Measurements from ENCODE around the gene KCNC1.

KCNC1 gene

DNA sequence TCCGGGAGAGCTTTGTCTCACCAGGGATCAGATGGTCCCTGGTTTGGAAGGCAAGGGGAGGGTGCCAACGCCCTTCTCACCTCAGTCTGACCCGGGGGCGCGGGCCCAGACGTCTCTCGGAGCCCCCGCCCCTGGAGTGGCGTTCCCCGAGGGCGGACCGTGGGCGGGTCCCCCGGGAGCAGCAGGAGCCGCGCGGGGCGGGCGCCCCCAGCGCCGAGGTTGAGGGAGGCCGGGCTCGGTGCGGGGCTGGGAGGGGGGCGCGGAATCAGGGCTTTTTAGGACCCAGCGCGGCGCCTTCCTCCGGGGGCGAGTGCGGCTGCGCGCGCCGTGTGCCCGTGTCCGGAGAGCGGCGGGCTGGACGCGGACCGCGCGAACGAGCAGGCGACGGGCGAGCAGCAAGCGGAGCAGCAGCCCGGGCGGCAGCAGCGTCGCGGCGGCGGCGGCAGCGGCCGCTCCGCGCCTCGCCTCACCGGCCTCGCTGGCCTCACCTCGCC is at the start of gene KCNC1:
KCNC1 (plus strand) TSS at position 364 of the 494 bp plus-strand sequence. CDS start 1,222 bp downstream, outside the sequence.
- in situ Hi-C loops (cut with HindIII; ENCODE audit: low sequenced_read_pairs) = loop anchor here (10.0 kb wide), 1 partner anchor 230 kb away; no protein-coding TSS in a partner anchor

DNA sequence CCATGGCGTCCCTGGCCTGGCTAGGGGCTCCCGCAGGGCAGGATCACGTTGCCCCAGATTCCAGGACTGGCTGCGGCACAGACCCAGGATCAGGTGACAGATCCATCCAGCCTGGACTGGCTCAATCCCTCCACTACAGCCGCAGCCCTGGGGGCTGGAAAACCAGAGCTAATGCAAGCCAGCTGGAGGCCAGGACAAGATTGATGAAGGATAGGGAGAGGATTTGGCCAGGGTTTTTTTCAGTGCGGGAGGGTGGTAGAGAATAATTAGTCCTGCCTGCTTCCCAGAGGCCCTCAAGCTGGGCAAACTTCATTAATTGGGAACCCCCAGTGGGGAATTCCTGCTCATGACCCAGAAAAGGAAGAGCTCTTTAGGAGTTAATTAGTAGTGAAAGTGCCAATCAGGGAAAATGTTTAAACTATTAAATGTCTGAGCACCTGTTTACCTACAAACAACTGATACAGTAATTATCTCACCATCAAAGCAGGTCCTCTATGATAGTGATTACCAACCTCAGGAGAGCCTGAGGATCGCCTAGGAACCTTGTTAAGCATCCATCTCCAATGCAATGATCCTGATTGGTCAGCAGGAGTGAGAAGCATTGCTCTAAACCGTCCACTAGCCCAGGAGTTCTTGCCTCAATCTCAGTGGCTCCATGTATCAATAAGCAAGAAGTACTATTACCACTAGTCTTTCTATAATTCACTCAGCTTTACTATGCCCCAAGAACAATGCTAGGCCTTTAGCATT is 48.2 kb upstream of the KCNC1 start:
- in situ Hi-C loops (cut with HindIII; ENCODE audit: low sequenced_read_pairs) = no loop called here

DNA sequence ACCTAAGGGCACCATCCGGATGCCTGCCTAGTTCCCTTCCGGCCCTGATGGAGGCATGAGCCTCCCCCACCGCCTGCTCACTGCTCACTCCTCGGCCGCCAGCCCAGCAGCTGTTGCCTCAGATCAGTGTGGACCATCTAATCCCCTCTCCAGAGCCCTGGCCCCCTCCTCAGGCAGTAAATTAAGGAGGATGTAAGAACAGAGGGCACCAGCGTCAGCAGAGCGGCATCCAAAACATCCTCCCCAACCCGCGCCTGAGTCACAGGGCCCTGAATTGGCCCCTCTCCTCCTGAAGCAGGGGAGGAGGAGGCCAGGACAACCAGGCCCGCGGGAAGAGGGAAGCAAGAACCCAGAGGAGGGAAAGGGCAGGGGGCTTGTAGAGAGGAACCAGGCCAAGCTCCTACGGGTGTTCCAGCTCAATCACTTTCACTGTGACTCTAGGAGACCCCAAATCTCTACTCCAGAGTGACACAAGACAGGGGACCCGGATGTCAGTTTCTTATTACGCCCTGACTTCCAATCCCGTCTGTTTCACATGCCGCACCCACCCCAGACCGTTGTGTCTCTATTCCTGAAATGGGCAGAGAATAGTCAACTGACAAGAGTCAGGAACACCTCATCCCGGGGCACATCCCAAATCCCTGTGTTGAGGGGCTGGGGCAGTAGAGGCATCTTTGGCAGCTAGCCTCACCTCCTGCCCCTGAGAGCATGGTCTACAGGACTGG is 46.5 kb upstream of the KCNC1 start:
- in situ Hi-C loops (cut with HindIII; ENCODE audit: low sequenced_read_pairs) = no loop called here

DNA sequence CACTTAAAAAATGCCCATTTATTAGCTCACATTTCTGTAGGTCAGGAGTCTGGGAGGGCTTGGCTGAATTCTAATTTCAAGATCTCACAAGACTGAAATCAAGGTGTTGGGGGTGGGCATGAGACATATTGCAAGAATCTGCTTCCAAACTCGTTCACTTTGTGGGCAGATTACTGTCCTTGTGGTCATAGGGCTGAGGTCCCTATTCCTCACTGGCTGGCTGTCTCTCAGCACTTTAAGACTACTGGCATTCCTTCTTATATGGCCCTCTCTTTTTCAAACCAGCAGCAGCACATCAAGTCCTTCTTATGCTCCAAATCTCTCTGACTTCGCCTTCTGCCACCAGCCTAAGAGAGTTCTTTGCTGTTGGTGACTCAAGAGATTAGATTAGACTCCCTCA is 43.0 kb upstream of the KCNC1 start:
- in situ Hi-C loops (cut with HindIII; ENCODE audit: low sequenced_read_pairs) = no loop called here

DNA sequence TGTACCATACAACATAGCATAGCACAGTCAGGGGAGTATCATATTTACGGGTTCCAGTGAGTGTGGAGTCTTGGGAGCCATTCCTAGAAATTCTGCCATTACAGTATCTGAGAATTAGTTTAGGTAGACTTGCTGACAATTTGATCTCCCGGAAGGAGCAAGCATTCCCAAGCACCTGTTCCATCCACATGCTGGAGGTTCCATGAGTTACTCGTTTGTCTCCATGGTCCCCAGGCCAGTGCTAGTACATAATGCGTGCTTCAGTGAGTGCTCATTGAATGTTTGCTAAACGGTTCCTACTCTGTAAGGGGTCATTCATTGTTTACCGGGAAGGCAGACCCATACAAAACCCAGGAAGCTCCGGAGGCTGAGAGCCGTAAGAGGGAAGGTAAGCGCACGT is 42.6 kb upstream of the KCNC1 start:
- in situ Hi-C loops (cut with HindIII; ENCODE audit: low sequenced_read_pairs) = no loop called here

DNA sequence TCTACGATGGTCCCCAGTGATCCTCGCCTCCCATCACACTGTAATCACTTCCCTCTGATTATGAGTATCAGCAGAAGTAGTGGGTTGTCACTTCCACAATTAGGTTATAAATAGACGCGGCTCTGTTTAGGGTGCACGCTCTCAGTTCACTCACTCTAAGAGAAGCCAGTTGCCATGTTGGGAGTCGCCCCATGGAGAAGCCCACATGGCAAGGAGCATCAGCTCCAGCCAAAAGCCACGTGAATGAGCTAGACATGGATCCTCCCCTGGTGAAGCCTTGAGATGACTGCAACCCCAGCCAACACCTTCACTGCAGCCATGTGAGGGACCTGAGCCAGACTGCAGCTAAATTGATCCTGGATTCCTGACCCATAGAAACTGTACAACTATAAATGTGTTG is 41.6 kb upstream of the KCNC1 start:
- in situ Hi-C loops (cut with HindIII; ENCODE audit: low sequenced_read_pairs) = no loop called here

DNA sequence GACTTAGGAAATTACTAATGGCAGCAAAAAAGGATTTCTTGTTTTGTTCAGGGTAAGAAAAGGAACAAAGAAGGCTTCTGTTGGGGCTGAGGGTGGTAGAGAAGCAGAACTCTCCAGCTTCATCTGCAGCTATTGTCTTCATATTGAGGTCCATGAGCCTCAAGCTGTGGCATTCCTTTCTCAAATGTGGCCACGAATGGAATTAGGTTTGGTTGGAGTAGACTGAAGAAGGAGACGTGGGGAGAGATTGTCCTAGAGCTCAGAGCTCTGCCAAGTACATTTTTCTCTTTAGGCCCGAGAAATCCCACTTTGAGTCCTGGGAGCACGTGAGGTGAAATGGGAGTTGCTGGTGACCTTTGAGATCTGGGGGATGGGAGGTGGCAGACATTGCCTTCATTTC is 41.0 kb upstream of the KCNC1 start:
- in situ Hi-C loops (cut with HindIII; ENCODE audit: low sequenced_read_pairs) = no loop called here

DNA sequence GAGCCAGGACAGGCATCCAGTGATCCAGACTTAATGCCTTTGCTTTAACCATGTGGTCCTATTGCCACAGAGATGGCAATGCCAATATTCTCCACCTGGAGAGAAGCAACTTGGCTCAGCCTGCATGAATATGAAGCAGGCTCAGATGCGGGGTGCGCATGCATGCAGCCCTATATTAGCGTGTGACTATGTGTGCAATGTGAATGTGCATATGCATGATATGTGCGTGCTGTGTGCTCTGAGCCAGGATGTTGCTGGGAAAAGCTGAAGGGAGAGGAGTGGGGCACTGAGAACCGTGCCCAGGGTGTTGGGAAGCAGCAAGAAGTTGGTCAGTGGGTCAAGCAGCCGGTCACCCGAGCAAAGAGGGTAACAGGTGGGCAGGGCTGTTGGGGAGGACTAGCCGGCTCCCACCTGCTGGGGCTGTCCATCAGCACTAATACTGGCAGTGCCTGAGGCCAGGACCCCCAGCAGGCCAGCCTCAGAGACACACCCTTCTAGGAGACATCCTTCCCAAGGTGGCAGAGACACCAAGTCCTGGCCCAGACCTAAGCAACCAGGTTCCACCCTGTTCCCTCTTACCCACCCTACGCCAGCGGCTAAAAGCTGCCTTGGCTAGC is 40.0 kb upstream of the KCNC1 start:
- in situ Hi-C loops (cut with HindIII; ENCODE audit: low sequenced_read_pairs) = no loop called here

DNA sequence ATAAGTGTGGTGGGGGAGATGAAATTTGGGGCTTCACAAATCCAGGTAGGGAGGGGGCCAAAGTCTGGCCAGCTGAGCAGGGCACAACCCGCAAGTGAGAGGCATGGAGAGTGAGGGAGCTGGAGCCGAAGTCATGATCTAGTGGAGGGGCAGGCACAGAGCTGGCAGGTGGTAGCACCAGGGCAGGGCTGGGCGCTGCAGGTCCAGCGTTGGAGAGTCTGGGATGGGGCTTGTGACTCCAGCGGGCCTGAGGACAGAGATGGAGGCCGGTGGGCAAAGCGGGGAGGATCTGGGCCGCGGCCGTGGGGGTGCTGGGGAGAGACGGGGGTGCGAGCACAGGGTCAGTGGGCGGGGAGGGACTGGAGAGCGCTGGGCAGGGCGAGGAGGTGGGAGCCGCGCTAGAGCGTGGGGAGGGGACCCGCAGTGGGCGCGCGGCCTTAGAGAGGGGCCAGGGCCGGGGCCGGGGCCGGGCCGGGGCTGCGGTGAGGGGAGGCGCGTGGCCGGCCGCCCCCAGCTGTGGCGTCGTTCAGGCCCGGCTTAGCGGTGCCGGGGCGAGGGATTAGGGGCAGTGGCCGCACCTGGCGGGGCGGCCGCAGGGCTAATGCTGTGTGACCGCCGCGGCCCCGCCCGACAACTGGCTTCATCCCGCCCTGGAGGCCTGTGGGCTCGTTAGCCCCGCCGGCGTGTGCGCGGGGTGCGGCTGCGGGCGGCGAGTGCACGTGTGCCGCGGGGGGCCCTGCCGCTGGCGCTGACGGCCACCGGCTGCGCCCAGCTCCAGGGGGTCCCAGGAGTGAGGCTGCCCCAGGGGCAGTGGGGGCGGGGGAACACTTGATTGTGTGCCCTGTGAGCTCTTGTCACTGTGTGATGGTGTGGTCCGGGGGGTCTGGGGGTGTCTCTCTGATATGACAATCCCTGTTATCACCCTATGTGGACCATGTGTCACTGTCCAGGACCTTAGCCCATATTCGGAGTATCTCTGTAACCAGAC is 38.8 kb upstream of the KCNC1 start:
- in situ Hi-C loops (cut with HindIII; ENCODE audit: low sequenced_read_pairs) = no loop called here

DNA sequence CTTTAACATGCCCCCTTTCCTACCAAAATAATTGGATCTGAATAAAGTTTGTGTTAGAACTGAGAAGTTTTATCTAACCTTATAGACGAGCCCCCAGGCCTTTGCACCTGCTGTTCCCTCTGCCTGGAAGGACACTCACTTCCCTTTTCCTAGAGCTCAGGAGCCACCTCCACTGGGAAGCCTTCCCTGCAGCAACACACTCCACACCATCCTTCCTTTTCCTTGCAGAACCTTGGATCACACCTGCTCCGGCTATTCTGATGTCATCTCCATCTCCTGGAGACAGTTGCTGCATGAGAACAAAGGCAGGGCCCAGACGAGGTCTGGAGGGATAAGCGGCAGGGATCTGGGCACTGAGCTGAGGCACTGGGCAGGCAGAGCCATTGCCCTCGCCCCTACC is 37.8 kb upstream of the KCNC1 start:
- in situ Hi-C loops (cut with HindIII; ENCODE audit: low sequenced_read_pairs) = no loop called here

DNA sequence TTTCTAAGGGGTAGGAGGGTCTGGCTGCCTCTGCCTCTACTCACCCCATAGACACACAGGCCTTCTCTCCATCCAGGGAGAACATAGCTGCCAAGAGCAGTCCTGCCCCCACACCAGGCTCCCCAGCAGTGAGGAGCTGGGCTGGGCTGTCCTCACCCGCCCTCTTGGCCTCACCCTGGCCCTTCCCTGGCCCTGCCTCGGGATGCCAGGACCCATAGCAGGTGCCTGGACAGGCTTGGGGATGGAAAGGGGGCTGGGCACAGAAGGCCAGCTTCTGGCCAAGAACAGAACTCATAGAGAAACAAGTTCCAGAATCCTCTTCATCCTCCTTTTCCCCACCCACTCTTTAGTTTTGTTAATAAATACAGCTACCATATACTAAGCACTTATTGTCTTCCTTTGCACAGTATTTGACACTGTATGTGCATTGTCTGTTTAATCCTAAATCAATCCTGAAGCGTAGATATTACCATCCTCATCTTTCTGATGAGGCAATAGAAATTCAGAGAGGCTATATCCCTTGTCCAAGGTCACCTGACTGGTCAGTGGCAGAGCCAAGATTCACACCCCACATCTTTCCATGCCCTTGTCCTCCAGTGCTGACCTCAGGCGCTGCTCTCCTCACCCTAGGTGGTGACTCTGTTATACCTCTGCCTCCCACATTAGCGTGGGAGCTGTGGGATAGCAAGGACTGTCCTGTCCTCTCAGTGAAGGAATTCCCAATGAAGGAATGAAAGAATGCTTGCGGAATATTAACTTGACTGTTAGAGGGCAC is 37.2 kb upstream of the KCNC1 start:
- in situ Hi-C loops (cut with HindIII; ENCODE audit: low sequenced_read_pairs) = no loop called here

DNA sequence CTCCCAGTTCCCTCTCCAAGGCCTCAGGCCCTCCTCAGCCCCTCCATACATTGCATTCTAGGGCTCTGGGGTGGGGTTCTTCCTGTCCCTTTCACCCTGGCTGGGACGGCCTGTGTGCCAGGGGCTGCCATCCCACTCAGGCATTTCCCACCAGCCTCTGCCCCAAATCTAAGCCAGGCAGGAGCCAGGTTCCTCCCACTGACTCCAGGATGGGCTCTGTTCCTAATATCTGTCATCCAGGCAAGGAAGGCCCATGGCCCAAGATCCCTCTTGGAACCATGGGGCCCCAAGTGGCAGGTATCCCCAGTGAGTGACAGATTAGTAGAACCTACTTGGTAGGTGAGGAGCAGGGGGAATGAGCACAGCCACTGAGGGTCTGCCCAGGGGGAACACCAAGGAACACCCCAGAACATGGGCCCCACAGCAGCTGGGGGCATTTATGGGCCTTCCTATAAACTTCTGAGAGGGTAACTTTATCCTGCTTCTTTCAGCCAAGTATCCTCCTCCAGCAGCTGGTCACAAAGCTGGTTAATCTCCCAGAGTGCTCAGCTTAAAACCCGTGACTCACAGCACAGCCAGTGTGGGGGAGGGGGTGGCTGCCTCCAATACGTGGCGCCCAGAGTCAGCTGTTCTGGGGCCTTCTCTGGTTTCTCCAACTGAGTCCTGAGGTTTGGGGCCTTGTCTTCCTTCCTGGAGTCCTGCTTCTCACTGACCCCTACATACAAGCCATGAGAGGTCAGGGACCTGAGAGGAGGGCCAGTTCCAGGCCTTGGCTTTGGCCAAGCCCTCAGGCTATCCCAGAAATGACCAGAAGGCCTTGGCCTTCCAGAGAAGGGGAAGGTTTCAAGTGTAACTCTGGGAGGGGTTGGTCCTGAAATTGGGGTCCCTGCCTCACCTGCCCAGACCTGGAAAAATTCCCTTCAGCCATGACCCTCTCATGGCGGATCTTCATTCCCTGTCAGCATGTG is 35.1 kb upstream of the KCNC1 start:
- in situ Hi-C loops (cut with HindIII; ENCODE audit: low sequenced_read_pairs) = no loop called here

DNA sequence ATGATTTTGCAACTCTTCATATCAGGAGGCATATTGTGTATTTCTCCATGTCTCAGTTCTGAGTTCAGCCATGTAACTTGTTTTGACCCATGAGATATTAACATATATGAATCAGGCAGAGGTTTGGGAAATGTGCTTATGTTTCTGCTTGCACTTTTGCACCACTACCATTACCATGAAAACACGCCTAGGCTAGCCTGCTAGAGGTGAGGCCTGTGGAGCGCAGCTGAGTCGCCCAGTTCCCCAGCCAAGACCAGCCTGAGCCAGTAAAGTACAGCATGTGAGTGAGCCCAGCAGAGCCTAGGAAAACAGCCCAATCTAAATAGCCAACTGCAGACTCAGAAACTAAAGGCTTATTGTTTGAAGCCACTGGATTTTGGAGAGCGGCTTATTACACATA is 33.6 kb upstream of the KCNC1 start:
- in situ Hi-C loops (cut with HindIII; ENCODE audit: low sequenced_read_pairs) = no loop called here

DNA sequence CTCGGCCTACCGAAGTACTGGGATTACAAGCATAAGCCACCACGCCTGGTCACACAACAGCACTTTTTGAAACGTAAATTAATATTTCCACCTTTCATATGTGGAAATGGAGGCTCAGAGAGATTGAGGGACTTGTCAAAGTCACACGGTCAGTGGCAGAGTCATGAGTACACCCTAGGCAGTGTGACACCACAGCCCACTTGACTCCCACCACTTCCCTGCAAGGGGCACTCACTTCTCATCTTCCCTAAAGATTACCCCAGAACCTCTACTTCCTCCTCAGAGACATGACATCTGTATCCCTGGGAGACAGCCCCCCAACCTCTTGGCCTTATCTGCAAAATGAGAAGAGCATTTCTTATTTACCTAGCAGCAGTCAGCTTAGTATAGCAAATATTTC is 31.7 kb upstream of the KCNC1 start:
- in situ Hi-C loops (cut with HindIII; ENCODE audit: low sequenced_read_pairs) = no loop called here

DNA sequence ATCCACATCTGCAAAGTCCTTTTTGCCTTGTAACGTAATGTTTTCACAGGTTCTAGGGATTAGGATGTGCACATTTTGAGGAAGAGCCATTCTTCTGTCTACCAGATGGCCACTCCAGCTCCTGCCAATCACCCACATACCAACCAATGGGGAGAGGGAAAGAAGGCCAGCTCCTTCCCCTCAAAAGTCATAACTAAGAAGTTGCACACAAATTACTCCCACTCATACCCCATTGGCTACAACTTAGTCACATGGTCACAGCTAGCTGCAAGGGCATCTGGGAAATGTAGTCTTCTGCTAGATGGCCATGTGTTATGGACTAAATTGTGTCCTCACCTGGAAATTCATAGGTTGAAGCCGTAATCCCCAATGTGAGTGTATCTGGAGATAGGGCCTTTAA is 30.6 kb upstream of the KCNC1 start:
- in situ Hi-C loops (cut with HindIII; ENCODE audit: low sequenced_read_pairs) = no loop called here

DNA sequence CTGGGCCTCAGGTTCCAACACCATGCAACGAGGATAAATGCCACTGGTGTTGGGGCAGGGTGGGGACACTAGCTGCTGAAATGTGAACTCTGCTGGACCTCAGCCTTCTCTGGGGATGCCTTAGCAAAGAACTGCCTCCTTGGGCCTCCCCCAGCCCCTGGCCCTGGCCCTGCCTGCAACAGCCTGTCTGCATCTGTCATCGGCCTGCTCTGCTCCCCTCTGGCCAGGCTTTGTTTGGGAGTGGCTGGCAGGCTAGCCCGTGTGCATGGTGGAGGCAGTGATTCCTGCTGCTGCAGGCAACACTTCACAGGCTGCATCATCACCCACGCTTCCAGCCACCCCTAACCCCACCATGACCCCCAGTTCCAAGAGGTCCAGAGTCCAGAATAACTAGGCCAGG is 26.8 kb upstream of the KCNC1 start:
- in situ Hi-C loops (cut with HindIII; ENCODE audit: low sequenced_read_pairs) = no loop called here

DNA sequence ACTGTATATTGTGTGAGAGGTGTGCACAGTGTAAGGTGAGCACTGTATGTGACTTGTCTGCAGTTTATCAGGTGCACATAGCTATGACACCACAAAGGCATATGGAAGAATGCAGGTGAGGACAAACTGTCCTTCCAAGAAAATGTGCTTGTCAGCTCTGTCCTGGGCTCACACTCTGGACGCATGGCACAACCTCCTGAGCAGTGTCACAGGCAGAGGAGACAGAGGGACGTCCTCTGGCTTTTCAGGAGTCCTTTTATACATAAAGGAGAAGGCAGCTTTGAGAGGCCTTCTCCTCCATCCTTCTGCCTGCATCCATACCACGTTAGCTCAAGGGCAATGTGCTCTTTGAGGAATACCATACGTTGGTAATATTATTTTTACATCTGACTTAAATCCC is 22.7 kb upstream of the KCNC1 start:
- in situ Hi-C loops (cut with HindIII; ENCODE audit: low sequenced_read_pairs) = no loop called here

DNA sequence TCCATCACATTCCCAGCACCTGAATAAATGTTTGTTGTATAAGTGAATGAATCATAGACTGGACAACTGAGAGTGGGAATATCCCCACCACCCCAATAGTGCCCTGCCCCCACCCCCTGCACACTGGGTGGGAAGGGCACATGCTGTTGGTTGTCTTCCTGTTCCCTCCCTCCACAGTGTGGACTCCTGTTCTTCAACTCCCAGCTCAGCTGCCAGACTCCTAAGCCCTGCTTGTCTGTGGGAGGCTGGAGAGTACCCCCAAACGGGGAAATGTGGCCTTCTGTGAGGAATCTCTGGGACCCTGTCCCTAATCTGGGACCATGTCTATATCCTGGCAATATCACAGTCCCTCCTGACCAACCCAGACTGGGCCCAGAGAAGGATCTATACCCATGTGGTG is 20.7 kb upstream of the KCNC1 start:
- in situ Hi-C loops (cut with HindIII; ENCODE audit: low sequenced_read_pairs) = no loop called here

DNA sequence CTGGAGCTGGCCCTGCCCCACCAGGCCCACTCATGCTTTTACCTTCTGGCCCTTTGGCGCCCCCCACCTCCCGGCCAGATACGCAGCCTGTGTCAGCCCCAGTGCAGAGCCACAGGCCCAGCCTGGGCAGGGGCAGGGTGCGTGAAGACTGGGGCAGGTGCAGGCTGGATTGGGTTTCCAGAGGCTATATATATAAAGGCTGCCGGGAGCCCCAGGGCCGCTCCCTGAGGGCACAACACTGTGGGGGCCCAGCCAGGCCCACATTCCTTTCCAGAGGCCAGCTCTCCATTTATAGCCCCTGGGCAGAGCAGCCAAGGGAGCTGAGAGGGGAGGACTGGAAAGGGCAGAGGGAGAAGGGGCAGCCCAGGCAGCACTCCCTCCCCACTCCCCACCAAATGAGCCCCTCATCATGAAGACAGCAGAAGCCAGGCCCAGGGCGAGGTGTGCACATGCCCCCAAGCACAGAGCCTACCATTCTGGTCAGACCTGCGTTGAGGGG is 20.2 kb upstream of the KCNC1 start:
- in situ Hi-C loops (cut with HindIII; ENCODE audit: low sequenced_read_pairs) = no loop called here

All from DLD1 (cell line).